GM12872 (cell line): Measurements from ENCODE around the gene NUP98.

ENCODE experiments used
- CTCF ChIP-seq: IDR thresholded peaks from 3 replicates; pipeline ENCODE4 v1.5.1; 2011; ENCODE audit warnings: low read depth, mild to moderate bottlenecking, low read length, moderate library complexity; ENCODE audit not compliant: insufficient read depth

Gene NUP98

GRCh38 chr11:3816673-3817072, 19.3 kb upstream of the NUP98 start:
- no peak for TF ChIP-seq CTCF

- no peak for TF ChIP-seq CTCF
Observed at GRCh38 chr11:3815845-3816244, 18.5 kb upstream of the NUP98 start.

GRCh38 chr11:3810951-3811350, 13.6 kb upstream of the NUP98 start:
- TF ChIP-seq CTCF = no peak

- TF ChIP-seq CTCF = no peak
Observed at GRCh38 chr11:3810446-3810845, 13.1 kb upstream of the NUP98 start.

GRCh38 chr11:3809624-3809928, 12.2 kb upstream of the NUP98 start:
- no peak for TF ChIP-seq CTCF

GRCh38 chr11:3808861-3809623, 11.7 kb upstream of the NUP98 start:
- TF ChIP-seq CTCF = peak; percentile 66

- TF ChIP-seq CTCF = peak; percentile 77
Observed at GRCh38 chr11:3807909-3808860, 10.8 kb upstream of the NUP98 start, which contains the start of gene PGAP2. PGAP2 (plus strand) TSS chr11:3808560; CDS start chr11:3811260, 2,700 bp downstream.
